HFF-Myc (cell line): ENCODE measurements around the gene NODAL.

Experiments used
- DNase-seq: peaks from one replicate; pipeline ENCODE4 v3.0.0-alpha.2; 2011; ENCODE audit warnings: low read depth; ENCODE audit errors: extremely low read depth
- H3K4me3 ChIP-seq: replicated peaks from 2 replicates; pipeline ENCODE4 v1.5.1; 2011; ENCODE audit warnings: low read depth, mild to moderate bottlenecking, control low read depth, low read length
- TF ChIP-seq, protein P1 (sequence below): IDR thresholded peaks from 2 replicates; pipeline ENCODE4 v1.5.1; 2012; ENCODE audit warnings: mild to moderate bottlenecking, low read depth, low read length, control low read depth; ENCODE audit errors: missing control alignments

Gene NODAL

DNA sequence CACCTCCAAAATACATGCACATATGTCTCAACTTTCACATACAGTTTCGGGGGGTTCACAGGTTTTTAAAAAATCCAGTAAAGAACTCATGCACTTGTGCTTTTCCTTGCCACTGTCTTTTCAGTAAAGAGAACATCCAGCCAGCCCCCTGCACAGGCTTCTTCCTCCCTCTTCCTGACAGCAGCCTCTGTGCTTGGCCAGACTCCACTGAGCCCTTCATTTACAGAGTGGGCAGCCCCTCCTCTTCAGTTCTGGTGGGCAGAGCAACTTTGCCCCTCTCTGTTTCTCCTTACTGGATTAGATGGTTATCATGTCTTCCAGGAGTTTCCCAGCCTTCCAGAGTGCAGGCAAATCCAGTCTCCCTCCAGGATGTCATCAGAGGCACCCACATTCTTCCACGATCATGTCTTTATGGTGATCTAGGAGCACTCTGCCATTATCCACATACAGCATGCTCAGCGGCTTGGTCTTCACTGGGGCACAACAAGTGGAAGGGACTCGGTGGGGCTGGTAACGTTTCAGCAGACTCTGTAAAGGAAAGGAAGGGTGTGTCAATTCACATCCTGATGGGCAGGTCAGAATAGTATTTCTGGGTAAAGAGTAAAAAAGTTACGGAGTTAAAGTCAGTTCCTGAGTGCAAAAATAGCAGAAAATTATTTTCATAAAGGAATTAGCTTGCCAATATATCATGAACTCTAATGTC lies 8.8 kb downstream of the NODAL start:
- TF ChIP-seq, protein P1, sequence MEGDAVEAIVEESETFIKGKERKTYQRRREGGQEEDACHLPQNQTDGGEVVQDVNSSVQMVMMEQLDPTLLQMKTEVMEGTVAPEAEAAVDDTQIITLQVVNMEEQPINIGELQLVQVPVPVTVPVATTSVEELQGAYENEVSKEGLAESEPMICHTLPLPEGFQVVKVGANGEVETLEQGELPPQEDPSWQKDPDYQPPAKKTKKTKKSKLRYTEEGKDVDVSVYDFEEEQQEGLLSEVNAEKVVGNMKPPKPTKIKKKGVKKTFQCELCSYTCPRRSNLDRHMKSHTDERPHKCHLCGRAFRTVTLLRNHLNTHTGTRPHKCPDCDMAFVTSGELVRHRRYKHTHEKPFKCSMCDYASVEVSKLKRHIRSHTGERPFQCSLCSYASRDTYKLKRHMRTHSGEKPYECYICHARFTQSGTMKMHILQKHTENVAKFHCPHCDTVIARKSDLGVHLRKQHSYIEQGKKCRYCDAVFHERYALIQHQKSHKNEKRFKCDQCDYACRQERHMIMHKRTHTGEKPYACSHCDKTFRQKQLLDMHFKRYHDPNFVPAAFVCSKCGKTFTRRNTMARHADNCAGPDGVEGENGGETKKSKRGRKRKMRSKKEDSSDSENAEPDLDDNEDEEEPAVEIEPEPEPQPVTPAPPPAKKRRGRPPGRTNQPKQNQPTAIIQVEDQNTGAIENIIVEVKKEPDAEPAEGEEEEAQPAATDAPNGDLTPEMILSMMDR: no peak

DNA sequence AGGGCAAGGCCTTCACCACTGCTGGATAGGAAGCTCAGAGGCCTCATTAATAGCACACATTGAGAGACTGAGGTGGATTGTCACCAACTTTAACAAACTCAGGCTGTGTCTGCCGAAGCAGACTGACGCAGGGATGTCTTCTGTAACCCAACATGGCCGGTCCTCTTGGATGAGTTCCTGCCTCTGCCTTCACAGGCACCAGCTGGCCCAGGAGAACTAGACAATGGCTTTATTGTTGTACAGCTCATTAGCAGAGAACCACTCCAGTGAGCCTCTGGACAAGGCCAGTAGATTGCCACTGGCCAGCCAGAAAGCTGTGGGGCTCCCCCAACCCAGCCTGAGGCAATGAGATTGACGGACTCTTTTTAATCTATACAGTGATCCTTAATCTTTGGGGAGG lies 9.4 kb downstream of the NODAL start:
- TF ChIP-seq, protein P1: no peak
- DNase-seq: no peak
- no peak overlapping the region for H3K4me3 ChIP-seq

More for the DNA sequence above, 8.8 kb downstream of the NODAL start:
- no peak for DNase-seq
- no peak overlapping the region for H3K4me3 ChIP-seq

DNA sequence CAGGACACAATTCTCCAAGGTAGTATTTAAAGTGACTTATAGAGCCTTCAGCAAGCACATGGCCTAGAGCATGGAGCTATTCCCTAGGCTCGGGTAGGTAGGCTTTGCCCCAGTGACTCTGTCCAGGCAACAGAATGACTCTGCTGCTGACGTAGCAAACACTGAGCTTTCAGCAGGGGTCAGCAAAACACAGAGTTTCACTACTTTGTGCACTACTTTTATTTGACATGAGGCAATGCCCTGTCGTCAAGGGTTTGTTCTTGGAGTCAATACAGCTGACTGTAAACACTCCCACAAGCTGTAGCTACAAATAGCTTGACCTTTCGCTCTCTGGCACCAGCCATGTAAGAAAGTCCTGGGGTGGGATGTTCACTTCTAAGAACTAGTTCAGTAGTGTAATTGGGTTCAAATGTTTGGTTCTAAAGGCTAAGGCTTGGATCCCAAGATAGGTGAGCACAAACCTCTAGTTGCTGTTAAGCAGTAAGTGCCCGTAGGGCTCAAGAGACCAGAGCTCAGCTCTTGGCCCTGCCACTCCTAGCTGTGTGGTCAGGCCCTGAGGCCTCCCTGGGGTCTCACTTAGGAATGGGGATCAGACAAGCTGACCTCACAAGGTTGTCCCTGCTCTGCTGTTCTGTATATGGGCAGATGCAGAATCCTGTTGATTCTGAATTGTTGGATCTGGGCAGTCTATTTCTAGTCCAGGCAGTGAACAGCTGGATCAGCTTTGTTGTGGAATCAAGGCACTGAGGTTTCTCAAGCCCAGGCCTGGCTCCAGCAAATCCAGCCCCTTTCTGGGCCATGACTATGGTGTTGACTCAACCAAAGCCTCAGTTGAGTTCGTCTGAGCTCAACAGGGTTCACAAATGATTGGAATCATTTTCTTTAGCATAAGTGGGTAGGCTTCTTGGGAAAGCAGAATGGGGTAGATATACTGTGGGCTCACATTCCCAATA lies 10.7 kb downstream of the NODAL start:
- H3K4me3 ChIP-seq: no peak overlapping the region
- no peak for DNase-seq
- TF ChIP-seq, protein P1: peak; percentile 2

DNA sequence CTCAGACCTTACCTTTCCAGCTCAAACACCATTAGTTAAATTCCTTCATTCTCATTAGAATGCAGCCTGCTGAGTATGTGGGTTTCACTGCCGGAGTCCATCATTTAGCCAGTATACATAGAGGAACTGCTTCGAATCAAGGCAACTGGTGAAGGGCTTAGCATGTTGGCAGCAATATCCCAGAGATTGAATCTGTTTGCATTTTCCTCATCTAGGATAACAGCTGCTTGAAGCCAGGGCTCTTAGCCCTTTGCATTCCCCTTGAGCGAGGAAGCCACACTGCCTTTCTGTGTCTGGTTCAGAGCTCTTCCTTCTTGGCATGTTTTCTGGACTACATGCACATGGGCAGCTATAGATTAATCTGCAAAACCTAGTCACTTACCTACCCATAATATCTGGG lies 14.7 kb downstream of the NODAL start:
- TF ChIP-seq, protein P1: no peak
- H3K4me3 ChIP-seq: no peak overlapping the region
- DNase-seq: no peak

DNA sequence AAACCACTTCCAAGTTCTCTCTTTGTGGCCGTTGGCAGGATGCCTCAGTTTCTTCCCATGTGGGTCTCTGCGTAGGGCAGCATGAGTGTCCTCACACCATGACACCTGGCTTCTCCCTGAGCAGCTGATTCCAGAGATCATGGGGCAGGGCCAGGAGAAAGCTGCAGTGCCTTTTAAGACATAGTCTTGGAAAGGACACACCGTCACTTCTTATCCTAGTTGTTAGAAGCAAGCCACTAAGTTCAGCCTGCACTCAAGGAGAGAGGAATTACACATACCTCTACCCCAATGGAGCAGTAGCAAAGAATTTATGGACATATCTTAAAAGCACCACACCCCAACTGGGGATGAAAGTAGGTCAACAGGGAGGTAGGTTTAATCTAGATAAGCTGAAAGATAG lies 16.4 kb downstream of the NODAL start:
- no peak overlapping the region for H3K4me3 ChIP-seq
- DNase-seq: no peak
- TF ChIP-seq, protein P1: no peak

DNA sequence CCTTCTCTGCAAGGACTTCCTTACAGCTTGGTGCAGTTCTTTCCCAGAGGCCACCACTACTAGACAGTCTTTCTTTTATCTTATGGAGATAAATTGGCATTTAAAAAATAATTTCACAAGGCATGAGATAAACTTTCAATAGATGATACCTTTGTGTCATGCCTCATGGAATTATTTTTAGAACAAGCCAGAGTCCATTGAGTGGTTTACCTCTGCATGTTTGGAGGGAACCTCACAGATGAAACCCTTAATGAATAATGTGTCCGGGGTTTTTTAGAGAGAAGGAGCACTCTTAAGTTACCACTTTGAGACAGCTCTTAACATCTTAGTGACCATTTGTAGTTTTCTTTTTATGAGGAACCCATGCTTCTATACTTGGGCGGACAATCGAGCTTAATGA lies 17.2 kb downstream of the NODAL start:
- DNase-seq: no peak
- no peak overlapping the region for H3K4me3 ChIP-seq
- TF ChIP-seq, protein P1: no peak
